ENCODE data around the gene RYR2.

DNA sequence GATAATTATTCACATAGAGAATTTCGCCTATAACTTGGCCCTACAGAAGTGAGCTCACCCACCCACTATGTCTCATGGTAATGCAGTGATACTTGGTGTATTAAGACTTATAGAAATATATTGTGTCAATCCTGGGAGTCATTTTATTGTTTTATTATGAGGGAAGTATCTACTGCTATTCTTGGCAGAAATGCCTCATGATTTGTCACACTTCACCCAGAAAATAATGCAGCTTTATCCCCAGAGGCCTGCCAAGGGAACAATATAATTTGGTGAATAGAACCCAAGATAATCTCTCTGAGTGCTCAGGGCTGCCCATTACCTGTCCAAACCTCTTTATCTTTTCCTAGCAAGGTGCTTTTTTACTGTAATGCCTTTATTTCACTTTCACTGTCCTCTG is 750.7 kb downstream of the RYR2 start:
- TF ChIP-seq, protein P1, sequence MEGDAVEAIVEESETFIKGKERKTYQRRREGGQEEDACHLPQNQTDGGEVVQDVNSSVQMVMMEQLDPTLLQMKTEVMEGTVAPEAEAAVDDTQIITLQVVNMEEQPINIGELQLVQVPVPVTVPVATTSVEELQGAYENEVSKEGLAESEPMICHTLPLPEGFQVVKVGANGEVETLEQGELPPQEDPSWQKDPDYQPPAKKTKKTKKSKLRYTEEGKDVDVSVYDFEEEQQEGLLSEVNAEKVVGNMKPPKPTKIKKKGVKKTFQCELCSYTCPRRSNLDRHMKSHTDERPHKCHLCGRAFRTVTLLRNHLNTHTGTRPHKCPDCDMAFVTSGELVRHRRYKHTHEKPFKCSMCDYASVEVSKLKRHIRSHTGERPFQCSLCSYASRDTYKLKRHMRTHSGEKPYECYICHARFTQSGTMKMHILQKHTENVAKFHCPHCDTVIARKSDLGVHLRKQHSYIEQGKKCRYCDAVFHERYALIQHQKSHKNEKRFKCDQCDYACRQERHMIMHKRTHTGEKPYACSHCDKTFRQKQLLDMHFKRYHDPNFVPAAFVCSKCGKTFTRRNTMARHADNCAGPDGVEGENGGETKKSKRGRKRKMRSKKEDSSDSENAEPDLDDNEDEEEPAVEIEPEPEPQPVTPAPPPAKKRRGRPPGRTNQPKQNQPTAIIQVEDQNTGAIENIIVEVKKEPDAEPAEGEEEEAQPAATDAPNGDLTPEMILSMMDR (IDR thresholded peaks at IDR 0.05) = no peak
- TF ChIP-seq POLR2A (IDR thresholded peaks at IDR 0.05) = no peak

Measured in heart left ventricle (tissue), 13 donors.